ENCODE measurements around the gene CASP5. TPM values are rescaled to one million over a fixed set of nuclear protein-coding genes. Genes with fewer than 3 reads are reported as not detected.
A peak's percentile ranks its signal among the peaks of the same experiment; 100 is the strongest.

The CASP5 gene
- total RNA-seq, 2 donors from 2014 or later, result not detected

GRCh38 chr11:104999721-105000120, 23.2 kb downstream of the CASP5 start:
- no peaks in the 10 kb centered on the region for H3K27me3 ChIP-seq
- TF ChIP-seq, protein P1, sequence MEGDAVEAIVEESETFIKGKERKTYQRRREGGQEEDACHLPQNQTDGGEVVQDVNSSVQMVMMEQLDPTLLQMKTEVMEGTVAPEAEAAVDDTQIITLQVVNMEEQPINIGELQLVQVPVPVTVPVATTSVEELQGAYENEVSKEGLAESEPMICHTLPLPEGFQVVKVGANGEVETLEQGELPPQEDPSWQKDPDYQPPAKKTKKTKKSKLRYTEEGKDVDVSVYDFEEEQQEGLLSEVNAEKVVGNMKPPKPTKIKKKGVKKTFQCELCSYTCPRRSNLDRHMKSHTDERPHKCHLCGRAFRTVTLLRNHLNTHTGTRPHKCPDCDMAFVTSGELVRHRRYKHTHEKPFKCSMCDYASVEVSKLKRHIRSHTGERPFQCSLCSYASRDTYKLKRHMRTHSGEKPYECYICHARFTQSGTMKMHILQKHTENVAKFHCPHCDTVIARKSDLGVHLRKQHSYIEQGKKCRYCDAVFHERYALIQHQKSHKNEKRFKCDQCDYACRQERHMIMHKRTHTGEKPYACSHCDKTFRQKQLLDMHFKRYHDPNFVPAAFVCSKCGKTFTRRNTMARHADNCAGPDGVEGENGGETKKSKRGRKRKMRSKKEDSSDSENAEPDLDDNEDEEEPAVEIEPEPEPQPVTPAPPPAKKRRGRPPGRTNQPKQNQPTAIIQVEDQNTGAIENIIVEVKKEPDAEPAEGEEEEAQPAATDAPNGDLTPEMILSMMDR (IDR thresholded peaks at IDR 0.05), result no peak
- TF ChIP-seq POLR2A (IDR thresholded peaks at IDR 0.05), result no peak
- no peaks in the 10 kb centered on the region for H3K36me3 ChIP-seq (replicated peaks in 1 of 2; ENCODE audit: insufficient read depth in 1 of 2, low read depth in 2 of 2)
- H3K4me1 ChIP-seq, result no peaks in the 10 kb centered on the region
- H3K9me3 ChIP-seq, result no peaks in the 10 kb centered on the region
- no peak overlapping the region for H3K27ac ChIP-seq
- intact Hi-C loops (cut with DNase I), result no loop called here
- WGBS, 2 donors, result 60 to 67% methylated on average over 1 of the region's 1 CpG
- H3K4me3 ChIP-seq, result no peak overlapping the region
- ATAC-seq (no peak), DNase-seq (no peak)

GRCh38 chr11:104997288-104997687, 25.7 kb downstream of the CASP5 start:
- intact Hi-C loops (cut with DNase I), result no loop called here
- no peak overlapping the region for H3K27ac ChIP-seq

DNA sequence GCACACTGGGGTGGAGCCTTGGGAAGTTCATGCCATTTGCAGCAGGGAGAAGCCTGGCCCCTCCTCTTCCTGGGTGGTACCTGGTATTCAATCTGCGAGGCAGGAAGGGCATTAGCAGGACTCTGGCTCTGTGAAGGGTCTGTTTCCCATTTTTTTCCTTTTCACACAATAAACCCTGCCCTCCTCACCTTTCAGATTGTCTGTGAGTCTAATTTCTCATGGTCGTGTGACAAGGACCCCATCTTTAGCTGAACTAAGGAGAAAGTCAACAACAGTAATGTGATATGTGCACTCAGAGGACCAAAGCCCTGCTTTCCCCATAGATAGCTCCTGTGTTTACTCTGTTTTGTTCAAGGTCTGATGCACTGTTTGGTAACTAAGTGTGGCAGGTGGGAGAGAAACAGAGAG, 28.0 kb downstream of the CASP5 start:
- Histone ChIP-seq H3K4me1 (peaks cover 5% of the 10 kb centered on the region), H3K9me3 (no peaks in the 10 kb centered on the region), H3K36me3 (replicated peaks in 1 of 2; ENCODE audit: insufficient read depth in 1 of 2, low read depth in 2 of 2) (no peaks in the 10 kb centered on the region), H3K4me3 (no peak overlapping the region), H3K27ac (no peak overlapping the region), H3K27me3 (no peaks in the 10 kb centered on the region)
- intact Hi-C loops (cut with DNase I), result no loop called here
- WGBS, 2 donors, result 32 to 54% methylated on average over 2 of the region's 2 CpGs
- ATAC-seq (no peak), DNase-seq (no peak)
- TF ChIP-seq, protein P1 (IDR thresholded peaks at IDR 0.05), result no peak
- no peak for TF ChIP-seq POLR2A (IDR thresholded peaks at IDR 0.05)

More at GRCh38 chr11:104997288-104997687, 25.7 kb downstream of the CASP5 start:
- H3K9me3 ChIP-seq, result no peaks in the 10 kb centered on the region
- H3K4me1 ChIP-seq, result peaks cover under 1% of the 10 kb centered on the region
- no peaks in the 10 kb centered on the region for H3K27me3 ChIP-seq
- 48 to 51% methylated on average over 6 of the region's 6 CpGs for WGBS, 2 donors
- no peak for TF ChIP-seq POLR2A (IDR thresholded peaks at IDR 0.05)
- TF ChIP-seq, protein P1 (IDR thresholded peaks at IDR 0.05), result peak in 4 of 7 experiments; percentile 7 to 31 (median 12)
- ATAC-seq, result no peak
- no peak overlapping the region for H3K4me3 ChIP-seq
- no peak for DNase-seq
- no peaks in the 10 kb centered on the region for H3K36me3 ChIP-seq (replicated peaks in 1 of 2; ENCODE audit: insufficient read depth in 1 of 2, low read depth in 2 of 2)

DNA sequence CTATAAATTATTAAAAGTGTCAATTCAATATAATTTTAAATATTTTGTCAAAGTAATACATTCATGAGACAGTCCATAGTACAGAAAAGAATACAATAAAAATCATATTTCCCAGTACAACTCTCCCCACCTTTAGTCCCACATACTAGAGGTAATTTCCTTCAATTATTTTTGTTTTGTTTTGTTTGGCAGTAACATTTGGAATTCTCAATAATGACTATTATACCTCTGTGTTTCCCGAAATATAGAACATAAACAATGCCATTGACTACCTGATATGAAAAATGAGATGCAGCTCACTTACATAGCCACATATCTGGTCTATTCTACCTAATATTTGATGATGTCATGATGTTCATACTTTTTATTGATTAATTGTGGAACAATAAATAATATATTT, 30.2 kb downstream of the CASP5 start:
- Histone ChIP-seq H3K4me3 (no peak overlapping the region), H3K27me3 (no peaks in the 10 kb centered on the region), H3K27ac (no peak overlapping the region), H3K9me3 (peaks cover 0 to 6% (median 0%) of the 10 kb centered on the region in 3 donors), H3K36me3 (replicated peaks in 1 of 2; ENCODE audit: insufficient read depth in 1 of 2, low read depth in 2 of 2) (no peaks in the 10 kb centered on the region), H3K4me1 (peaks cover 5% of the 10 kb centered on the region)
- TF ChIP-seq POLR2A (IDR thresholded peaks at IDR 0.05), result no peak
- TF ChIP-seq, protein P1 (IDR thresholded peaks at IDR 0.05), result no peak
- 75 to 85% methylated on average over 1 of the region's 1 CpG for WGBS, 2 donors
- ATAC-seq (no peak), DNase-seq (no peak)
- intact Hi-C loops (cut with DNase I), result no loop called here

- H3K4me1 ChIP-seq, result peaks cover 5% of the 10 kb centered on the region
- WGBS, 2 donors, result 25 to 42% methylated on average over 4 of the region's 4 CpGs
- intact Hi-C loops (cut with DNase I), result no loop called here
- TF ChIP-seq, protein P1 (IDR thresholded peaks at IDR 0.05), result no peak
- no peak for TF ChIP-seq POLR2A (IDR thresholded peaks at IDR 0.05)
- no peak overlapping the region for H3K4me3 ChIP-seq
- no peak for DNase-seq
- peaks cover 0 to 6% (median 0%) of the 10 kb centered on the region in 3 donors for H3K9me3 ChIP-seq
- no peak for ATAC-seq
- H3K36me3 ChIP-seq (replicated peaks in 1 of 2; ENCODE audit: insufficient read depth in 1 of 2, low read depth in 2 of 2), result no peaks in the 10 kb centered on the region
- no peak overlapping the region for H3K27ac ChIP-seq
- H3K27me3 ChIP-seq, result no peaks in the 10 kb centered on the region
Observed at GRCh38 chr11:104991994-104992393, 31.0 kb downstream of the CASP5 start.
